NCI-H2029 (cell line): ENCODE measurements around the gene PPHLN1.
A peak's percentile ranks its signal among the peaks of the same experiment; 100 is the strongest.
"Not testable (repeated sequence)": the region's sequence is repeated elsewhere in the genome, so short reads cannot be mapped to it uniquely, and the experiment has no call there.

Source experiments
- DNase-seq: peaks from one replicate; lab custom pipeline; 2025; lab: John Stamatoyannopoulos, UW

PPHLN1 gene

GRCh38 chr12:42370013-42370412 is 44.0 kb downstream of the PPHLN1 start:
- DNase-seq = no peak

DNA sequence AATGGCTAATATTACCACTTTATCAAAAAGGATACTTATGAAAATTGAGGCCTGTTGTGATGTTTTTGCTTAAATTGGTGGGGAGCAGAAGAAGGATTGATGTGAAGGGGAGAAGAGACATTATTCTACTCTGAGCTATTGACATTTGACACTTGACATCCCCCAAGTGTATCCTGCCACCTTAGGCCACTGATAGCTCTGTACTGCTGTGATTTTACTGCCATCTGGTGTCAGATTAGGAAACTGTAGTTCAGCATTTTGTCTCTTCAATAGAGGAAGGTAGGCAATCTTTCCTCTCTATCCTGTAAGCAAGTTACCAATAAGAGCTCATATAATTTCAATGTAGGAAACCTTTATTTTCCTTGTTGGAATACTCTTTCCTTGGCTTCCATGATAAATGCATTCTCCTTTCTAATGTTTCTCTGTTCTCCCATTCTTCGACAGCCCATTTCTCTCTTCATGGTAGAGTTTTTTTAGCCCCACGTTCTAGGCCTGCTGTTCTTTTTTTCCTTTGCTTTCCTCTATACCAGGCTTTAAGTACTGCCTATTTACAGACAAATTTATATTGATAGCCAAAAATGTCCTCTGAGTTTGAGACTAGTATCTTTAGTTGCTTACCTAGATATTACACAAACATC is 46.3 kb downstream of the PPHLN1 start:
- DNase-seq = peak; percentile 63

GRCh38 chr12:42373669-42374068 is 47.7 kb downstream of the PPHLN1 start:
- no peak for DNase-seq

DNA sequence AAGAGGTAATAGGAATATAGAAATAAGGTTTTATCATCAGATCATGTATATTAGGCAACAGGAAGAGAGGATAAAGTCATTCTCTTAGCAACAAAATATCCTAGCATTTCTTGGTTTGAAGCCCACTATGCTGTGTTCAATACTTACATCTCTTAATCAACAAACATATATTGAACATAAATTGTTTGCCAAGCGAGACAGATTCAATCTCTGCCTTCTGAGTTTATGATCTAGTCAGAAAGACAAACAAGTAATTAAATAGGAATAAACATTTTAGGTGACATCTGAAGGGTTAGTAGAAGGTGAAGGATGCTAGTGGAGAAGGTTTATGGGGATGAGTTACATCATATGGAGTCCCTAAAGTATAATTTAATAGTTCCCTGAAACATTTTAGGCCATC is 54.8 kb downstream of the PPHLN1 start:
- DNase-seq = no peak

DNA sequence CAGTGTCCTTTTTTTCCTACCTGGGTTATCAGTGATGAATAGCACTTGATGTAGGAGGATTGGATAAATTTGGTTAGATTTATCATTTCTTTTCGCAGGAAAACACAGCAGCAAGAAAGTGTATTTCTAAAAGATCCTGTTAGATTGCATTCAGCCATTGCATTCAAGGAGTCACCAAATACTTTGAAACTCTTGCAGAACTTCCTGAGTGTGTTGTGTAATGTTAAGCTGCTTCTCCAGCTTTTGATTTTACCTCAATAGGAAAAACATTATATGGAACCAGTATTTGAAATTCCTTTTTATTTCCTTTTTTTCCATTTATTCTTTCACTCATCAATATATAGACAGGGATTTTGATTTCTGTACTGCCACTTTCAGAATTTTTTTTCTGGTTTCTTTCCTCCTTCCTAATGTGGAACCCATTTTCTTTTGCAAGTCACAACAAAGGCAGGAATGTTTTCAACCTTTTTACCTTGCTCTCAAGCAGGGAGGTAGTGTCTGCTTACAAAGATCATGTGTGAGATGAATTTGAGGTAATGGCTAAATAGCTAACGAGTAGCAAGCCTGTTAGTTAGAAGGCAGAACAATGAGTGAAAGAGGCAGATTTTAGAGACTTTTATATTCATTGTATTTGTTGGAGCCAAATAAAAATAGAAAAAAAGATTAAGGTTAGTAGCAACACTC is 56.2 kb downstream of the PPHLN1 start:
- no peak for DNase-seq

DNA sequence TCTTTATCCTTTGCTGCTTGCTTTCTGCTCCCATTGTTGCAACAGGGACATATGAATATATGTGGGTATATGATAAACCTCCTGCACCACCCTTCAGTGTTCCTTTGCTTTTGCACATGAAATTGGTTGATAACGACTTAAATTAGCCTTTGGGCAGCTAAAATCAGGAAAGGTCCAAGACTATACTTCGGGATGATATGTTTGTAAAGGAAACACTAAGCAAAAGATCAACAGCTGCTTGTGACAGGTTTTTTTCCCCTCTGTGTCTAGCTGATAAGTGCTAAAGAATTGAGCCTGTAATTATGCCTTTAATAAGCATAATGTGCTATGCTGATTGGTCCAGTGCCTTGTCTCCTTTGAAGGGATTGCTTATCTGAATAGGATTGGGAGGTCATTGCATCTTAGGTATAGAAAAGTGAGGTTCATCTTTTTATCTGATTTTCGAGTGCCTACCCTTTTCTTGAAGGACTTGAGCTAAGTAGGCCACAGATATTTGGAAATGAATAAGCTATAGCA is 59.4 kb downstream of the PPHLN1 start:
- DNase-seq = no peak

DNA sequence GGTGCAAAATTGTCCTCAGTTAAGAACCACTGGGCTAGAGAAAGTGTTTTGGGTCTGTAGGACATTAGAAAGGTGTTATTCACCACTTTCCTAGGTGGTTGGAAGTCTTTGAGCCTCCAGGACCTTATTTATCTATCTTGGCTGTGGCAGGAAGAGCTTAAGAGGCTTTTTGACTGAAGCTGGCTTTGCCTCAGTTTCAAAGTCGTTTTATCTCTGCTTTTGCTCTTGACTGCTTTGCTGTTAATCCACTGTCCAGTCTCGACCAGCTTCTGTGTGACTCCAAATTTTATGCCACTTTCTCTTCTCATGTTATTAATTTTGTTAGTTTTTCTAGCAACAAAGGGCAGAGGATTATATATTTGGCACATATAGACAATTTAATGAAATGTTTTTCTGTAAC is 60.3 kb downstream of the PPHLN1 start:
- no peak for DNase-seq

DNA sequence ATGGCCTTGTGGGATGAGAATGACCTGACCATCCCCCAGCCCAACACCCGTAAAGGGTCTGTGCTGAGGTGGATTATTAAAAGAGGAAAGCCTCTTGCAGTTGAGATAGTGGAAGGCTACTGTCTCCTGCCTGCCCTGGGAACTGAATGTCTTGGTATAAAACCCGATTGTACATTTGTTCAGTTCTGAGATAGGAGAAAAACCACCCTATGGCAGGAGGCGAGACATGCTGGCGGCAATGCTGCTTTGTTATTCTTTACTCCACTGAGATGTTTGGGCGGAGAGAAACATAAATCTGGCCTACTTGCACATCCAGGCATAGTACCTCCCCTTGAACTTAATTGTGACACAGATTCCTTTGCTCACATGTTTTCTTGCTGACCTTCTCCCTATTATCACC is 62.1 kb downstream of the PPHLN1 start:
- not testable (repeated sequence) for DNase-seq

DNA sequence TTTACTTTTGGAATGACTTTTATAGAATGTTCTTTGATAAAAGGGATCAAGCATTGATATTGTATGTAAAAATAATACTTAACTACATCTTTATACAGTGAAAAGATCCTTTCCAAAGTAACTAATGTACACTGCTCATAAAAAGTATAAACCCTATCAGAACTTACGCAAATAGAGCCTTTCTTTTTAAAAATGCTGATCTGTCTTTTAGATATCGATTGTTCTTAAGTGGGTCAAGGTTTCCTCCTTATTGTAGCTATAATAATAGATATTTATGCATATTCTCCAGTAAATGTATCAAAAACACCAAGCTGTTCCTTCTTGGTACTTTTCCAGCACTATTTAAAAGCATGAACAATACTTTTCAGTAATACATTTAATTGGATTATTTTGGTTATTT is 68.5 kb downstream of the PPHLN1 start:
- DNase-seq = no peak

GRCh38 chr12:42396473-42397259 is 70.7 kb downstream of the PPHLN1 start:
- DNase-seq = no peak

GRCh38 chr12:42402821-42403411 is 76.9 kb downstream of the PPHLN1 start:
- DNase-seq = no peak

GRCh38 chr12:42407306-42407705 is 81.3 kb downstream of the PPHLN1 start:
- no peak for DNase-seq

DNA sequence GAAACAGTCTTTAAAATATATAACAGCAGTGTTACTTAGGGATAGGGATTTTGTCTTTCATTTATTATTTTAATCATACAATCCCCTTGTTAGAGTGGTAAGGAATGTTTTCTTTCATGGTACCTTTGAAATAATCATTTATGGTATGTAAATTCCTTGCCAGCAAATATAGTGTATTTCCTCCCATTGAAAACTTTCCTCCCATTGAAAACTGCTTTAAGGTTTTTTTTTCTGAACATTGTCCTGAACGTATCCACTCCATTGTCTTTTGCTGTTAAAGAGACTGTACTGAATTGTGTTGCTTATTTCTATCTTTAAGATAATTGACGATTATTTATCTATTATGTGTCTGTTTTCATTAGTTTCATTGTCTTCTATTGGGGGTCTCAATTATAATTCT is 83.5 kb downstream of the PPHLN1 start:
- no peak for DNase-seq

- no peak for DNase-seq
These were observed 84.4 kb downstream of the PPHLN1 start for GRCh38 chr12:42410340-42410739.

GRCh38 chr12:42420395-42420794 is 94.4 kb downstream of the PPHLN1 start:
- no peak for DNase-seq

DNA sequence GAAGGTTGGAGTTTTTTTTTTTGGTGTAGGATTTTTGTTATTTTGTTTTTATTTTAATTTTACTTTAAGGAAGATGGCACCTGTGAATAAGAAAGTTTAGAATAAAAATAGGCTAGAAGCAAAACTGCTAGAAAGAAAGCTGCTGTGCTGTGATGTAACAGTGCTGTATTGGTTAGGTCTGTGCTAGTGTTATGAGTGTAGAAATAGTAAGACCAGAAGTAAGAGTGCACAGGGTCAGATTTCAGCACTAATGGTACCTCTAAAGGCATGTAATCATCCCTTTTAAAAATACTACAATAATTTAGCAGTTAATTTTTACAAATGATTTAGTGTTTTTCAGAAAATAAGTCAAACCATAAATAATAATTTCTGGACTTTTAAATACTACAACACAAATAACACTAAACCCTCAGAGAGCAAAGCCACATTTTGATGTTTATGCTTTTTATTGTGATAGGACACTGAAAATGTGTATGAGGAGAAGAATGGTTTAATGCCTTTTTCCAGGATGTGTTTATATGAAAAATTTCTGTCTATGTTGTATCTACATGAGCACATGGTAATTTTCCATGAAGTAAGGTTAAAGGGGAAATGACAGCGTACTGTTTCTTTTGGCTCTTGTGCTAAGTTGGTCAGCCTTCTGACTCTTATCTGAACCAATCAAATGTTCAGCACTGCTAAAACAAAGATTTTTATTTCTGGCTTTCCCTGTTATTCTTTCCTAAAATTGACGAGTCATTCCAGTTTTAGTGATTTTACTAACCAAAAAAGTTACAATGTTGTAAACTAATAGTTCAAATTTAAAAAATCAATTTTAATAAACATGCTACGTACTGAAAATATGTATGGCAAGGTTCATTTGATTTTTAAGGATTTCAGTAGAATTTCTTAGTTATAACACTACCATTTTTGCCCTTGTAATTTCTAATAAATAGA is 96.1 kb downstream of the PPHLN1 start:
- no peak for DNase-seq

GRCh38 chr12:42422785-42423184 is 96.8 kb downstream of the PPHLN1 start:
- no peak for DNase-seq

- no peak for DNase-seq
These were observed 100.8 kb downstream of the PPHLN1 start for GRCh38 chr12:42426746-42427145.

DNA sequence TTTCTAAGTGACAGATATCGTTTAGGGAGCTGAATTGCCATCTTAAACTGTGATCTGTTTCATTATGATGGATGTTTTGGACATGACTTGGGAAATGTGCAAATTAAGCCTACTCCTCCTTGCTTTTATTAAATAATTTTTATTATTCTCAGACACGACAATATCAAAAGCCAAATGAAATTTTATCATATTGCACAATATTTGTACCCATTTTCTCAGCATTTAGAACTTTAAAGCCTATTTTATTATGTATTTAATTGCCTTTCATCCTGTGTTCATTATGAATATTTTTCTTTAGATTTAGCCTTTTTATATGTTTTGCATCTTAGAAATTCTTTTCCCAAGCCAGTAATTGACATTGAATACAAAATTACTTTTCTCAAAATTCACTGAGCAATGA is 102.9 kb downstream of the PPHLN1 start:
- no peak for DNase-seq

DNA sequence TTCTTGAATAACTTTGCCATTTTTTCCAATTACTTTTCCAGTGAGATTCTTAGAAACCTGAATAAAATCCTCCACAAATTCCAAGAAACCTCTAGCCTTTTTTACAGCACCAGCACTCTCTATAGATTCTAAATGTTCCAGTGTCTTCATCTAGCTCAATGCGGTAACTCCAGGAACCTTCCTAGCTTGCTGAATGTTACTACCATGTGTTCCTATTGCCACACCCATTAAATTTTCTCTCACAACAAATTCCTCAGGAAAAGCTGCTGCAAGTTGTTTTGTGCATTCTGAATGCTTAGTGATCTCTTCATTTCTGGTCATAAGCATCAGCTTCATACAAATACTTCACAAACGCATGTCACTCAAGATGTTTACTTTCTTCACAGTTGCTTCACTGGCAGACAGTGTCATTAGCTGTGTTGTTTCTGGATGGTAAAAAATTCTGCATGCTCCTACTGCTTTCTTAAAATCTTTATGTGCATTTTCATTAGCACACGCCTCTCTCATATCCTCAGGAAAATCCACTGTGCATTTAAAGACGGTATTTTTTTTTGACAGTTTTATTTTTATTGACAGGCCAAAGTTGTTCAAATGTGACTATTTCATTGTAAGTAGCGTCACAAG is 106.7 kb downstream of the PPHLN1 start:
- no peak for DNase-seq

- no peak for DNase-seq
These were observed 114.6 kb downstream of the PPHLN1 start for GRCh38 chr12:42440608-42441007.
